ENCODE measurements around the gene DDAH2. TPM values are rescaled to one million over a fixed set of nuclear protein-coding genes. Genes with fewer than 3 reads are reported as not detected.

Gene DDAH2
- polyA plus RNA-seq, 3 donors, result 29.8 to 56.0 (median 30.6) TPM

DNA sequence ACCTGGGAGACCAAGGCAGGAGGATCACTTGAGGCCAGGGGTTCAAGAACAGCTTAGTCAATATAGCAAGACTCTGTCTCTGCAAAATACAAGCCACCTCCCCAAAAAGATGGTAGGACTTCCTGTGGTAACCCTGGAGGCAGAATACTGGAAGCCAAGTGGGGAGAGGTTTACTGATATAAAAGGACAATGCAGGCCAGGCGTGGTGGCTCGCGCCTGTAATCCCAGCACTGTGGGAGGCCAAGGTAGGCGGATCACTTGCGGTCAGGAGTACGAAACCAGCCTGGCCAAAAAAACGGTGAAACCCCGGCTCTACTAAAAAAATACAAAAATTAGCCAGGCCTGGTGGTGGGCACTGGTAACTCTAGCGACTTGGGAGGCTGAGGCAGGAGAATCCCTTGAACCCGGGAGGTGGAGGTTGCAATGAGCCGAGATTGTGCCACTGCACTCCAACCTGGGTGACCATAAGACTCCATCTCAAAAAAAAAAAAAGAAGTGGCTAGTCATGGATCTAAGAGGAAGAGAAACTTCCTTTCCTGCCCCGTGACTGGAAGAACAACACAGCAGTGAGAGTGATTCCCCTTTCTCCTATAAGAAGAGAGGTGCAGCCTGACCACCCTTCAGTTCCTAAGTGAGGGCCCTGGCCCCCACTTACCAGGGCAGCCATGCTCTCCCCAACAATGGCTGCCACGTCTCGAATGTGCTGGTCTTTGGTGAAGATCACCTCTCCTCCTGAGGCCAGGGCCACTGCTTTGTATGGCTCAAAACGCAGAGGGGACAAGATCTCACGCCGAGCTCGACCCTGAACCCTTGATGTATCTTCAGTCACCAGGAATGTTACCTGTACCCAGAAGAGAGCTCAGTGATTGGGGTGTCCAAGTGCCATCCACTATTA, 39.5 kb upstream of the DDAH2 start:
- peak overlapping the region; percentile 91 to 96 (median 94) for H3K27ac Mint-ChIP-seq
- intact Hi-C loops (cut with micrococcal nuclease), result loop anchor here (2.0 to 5.0 kb wide), 5 partner anchors 26 to 91 kb away; partner anchors contain the start of gene VARS1 (in 1 of the 2)
- DNase-seq, result peak; percentile 73 to 91 (median 87)

DNA sequence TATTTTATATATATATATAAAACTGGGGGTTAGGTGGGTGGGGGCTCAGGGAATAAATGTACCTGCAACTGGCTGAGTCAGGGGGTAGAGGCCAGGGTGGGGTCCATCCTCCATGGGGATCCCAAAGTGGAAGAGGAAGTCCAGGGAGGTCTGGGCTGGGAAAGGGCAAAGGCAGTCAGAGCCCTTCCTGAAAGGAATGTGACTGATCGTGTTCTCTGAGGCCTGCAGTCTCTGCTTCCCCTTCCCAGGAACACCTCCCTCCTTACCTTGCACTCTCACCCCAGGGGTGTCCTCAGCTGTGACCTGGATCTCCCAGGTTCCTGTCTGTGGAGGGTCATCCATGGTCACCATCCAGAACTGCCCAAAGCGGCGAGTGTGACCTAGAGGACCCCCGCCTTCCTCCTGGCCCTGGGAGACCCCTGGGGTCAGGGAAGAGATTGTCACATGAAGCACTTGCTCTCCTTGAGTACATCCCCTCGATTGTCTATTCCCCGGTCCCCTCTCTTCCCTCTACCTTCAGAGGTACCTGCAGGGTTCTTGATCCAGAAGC, 38.1 kb upstream of the DDAH2 start:
- H3K9me3 ChIP-seq (replicated peaks in 1 of 2; ENCODE audit: control insufficient read depth in 1 of 2, insufficient read depth in 1 of 2, low read length in 2 of 2), result no peaks in the 10 kb centered on the region
- H2AFZ ChIP-seq (ENCODE audit: insufficient read depth, low read depth, low read length, poor library complexity, severe bottlenecking), result no peak overlapping the region
- H3K27ac ChIP-seq (ENCODE audit: low read depth in 1 of 2, low read length in 2 of 2), result peak overlapping the region; percentile 2 to 53
- H3K4me1 ChIP-seq (ENCODE audit: control insufficient read depth in 1 of 2, insufficient read depth in 2 of 2, low read length in 2 of 2), result peaks cover 29 to 30% of the 10 kb centered on the region in 2 donors
- no peak overlapping the region for H3K4me2 ChIP-seq (replicated peaks; ENCODE audit: extremely low read depth, low read length, poor library complexity, severe bottlenecking)
- no peak overlapping the region for H3K9ac ChIP-seq (ENCODE audit: insufficient read depth, low read length, poor library complexity, severe bottlenecking)
- peak overlapping the region in 6 of 7 donors; percentile 11 to 92 (median 64) for H3K27ac Mint-ChIP-seq
- no peak overlapping the region for H3K4me3 ChIP-seq (replicated peaks in 1 of 3; ENCODE audit: low read depth in 2 of 3, low read length in 3 of 3)
- H3K36me3 Mint-ChIP-seq, result peaks cover 8 to 17% of the 10 kb centered on the region in 2 donors
- H3K4me3 Mint-ChIP-seq, result peak overlapping the region in 1 of 2 donors; percentile 31
- H3K36me3 ChIP-seq (replicated peaks in 1 of 2; ENCODE audit: control insufficient read depth in 1 of 2, insufficient read depth in 2 of 2, low read length in 2 of 2), result peaks cover 0 to 7% of the 10 kb centered on the region in 2 donors
- H3K27me3 ChIP-seq (ENCODE audit: control insufficient read depth in 2 of 2, insufficient read depth in 2 of 2, low read length in 2 of 2), result no peaks in the 10 kb centered on the region
- H4K20me1 ChIP-seq (ENCODE audit: insufficient read depth, low read length), result no peaks in the 10 kb centered on the region
- peaks cover 29% of the 10 kb centered on the region for H3K4me1 Mint-ChIP-seq
- H3K27me3 Mint-ChIP-seq (ENCODE audit: low read depth in 3 of 3), result peaks cover 0 to 11% (median 4%) of the 10 kb centered on the region in 3 donors
- H3K79me2 ChIP-seq (ENCODE audit: insufficient read depth, low read length), result no peaks in the 10 kb centered on the region
- peak in 1 of 3 donors; percentile 20 for DNase-seq
- peaks cover 0 to 1% (median 0%) of the 10 kb centered on the region in 7 donors for H3K9me3 Mint-ChIP-seq
- 97% methylated on average over 4 of the region's 6 CpGs for WGBS (ENCODE audit: insufficient coverage)
- intact Hi-C loops (cut with micrococcal nuclease), result loop anchor here in 1 of 2 donors (5.0 kb wide), 2 partner anchors 35 to 90 kb away; no protein-coding TSS in a partner anchor
- TF ChIP-seq, protein P1, sequence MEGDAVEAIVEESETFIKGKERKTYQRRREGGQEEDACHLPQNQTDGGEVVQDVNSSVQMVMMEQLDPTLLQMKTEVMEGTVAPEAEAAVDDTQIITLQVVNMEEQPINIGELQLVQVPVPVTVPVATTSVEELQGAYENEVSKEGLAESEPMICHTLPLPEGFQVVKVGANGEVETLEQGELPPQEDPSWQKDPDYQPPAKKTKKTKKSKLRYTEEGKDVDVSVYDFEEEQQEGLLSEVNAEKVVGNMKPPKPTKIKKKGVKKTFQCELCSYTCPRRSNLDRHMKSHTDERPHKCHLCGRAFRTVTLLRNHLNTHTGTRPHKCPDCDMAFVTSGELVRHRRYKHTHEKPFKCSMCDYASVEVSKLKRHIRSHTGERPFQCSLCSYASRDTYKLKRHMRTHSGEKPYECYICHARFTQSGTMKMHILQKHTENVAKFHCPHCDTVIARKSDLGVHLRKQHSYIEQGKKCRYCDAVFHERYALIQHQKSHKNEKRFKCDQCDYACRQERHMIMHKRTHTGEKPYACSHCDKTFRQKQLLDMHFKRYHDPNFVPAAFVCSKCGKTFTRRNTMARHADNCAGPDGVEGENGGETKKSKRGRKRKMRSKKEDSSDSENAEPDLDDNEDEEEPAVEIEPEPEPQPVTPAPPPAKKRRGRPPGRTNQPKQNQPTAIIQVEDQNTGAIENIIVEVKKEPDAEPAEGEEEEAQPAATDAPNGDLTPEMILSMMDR (IDR thresholded peaks at IDR 0.05), result no peak

More for the DNA sequence above, 39.5 kb upstream of the DDAH2 start:
- Mint-ChIP-seq H3K27me3 (ENCODE audit: low read depth in 3 of 3) (peaks cover 0 to 11% (median 4%) of the 10 kb centered on the region in 3 donors), H3K36me3 (peaks cover 3 to 6% of the 10 kb centered on the region in 2 donors), H3K4me3 (peak overlapping the region; percentile 27 to 71), H3K9me3 (peaks cover 0 to 1% (median 0%) of the 10 kb centered on the region in 7 donors), H3K4me1 (peaks cover 29% of the 10 kb centered on the region)
- Histone ChIP-seq H3K27ac (ENCODE audit: low read depth in 1 of 2, low read length in 2 of 2) (peak overlapping the region; percentile 82 to 88), H3K9me3 (replicated peaks in 1 of 2; ENCODE audit: control insufficient read depth in 1 of 2, insufficient read depth in 1 of 2, low read length in 2 of 2) (no peaks in the 10 kb centered on the region), H2AFZ (ENCODE audit: insufficient read depth, low read depth, low read length, poor library complexity, severe bottlenecking) (peak overlapping the region; percentile 68), H4K20me1 (ENCODE audit: insufficient read depth, low read length) (no peaks in the 10 kb centered on the region), H3K4me3 (replicated peaks in 1 of 3; ENCODE audit: low read depth in 2 of 3, low read length in 3 of 3) (peak overlapping the region in 1 of 3 experiments; percentile 55), H3K27me3 (ENCODE audit: control insufficient read depth in 2 of 2, insufficient read depth in 2 of 2, low read length in 2 of 2) (no peaks in the 10 kb centered on the region), H3K9ac (ENCODE audit: insufficient read depth, low read length, poor library complexity, severe bottlenecking) (peak overlapping the region; percentile 41), H3K4me2 (replicated peaks; ENCODE audit: extremely low read depth, low read length, poor library complexity, severe bottlenecking) (peak overlapping the region; percentile 59), H3K36me3 (replicated peaks in 1 of 2; ENCODE audit: control insufficient read depth in 1 of 2, insufficient read depth in 2 of 2, low read length in 2 of 2) (no peaks in the 10 kb centered on the region), H3K79me2 (ENCODE audit: insufficient read depth, low read length) (no peaks in the 10 kb centered on the region), H3K4me1 (ENCODE audit: control insufficient read depth in 1 of 2, insufficient read depth in 2 of 2, low read length in 2 of 2) (peaks cover 29 to 30% of the 10 kb centered on the region in 2 donors)
- TF ChIP-seq, protein P1 (IDR thresholded peaks at IDR 0.05), result no peak
- 76% methylated on average over 6 of the region's 18 CpGs for WGBS (ENCODE audit: insufficient coverage)
